Smooth muscle cell of the brain vasculature (primary cell): Measurements from ENCODE around the gene F9.
"Not testable (repeated sequence)": the region's sequence is repeated elsewhere in the genome, so short reads cannot be mapped to it uniquely, and the experiment has no call there.

Experiments used
- DNase-seq: peaks from one replicate; pipeline ENCODE4 v3.0.0-alpha.2; 2012; ENCODE audit warnings: low read depth, low spot score

The F9 gene

DNA sequence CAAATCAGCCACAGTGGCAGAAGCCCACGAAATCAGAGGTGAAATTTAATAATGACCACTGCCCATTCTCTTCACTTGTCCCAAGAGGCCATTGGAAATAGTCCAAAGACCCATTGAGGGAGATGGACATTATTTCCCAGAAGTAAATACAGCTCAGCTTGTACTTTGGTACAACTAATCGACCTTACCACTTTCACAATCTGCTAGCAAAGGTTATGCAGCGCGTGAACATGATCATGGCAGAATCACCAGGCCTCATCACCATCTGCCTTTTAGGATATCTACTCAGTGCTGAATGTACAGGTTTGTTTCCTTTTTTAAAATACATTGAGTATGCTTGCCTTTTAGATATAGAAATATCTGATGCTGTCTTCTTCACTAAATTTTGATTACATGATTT is at the start of gene F9:
Gene F9 (plus strand): TSS at position 190 of the 400 bp plus-strand sequence. CDS start 26 bp downstream, at position 216.
- DNase-seq, result no peak

GRCh38 chrX:139483699-139484098 is 46.8 kb upstream of the F9 start:
- no peak for DNase-seq

- DNase-seq, result no peak
Observed at GRCh38 chrX:139484591-139484990, 45.9 kb upstream of the F9 start.

DNA sequence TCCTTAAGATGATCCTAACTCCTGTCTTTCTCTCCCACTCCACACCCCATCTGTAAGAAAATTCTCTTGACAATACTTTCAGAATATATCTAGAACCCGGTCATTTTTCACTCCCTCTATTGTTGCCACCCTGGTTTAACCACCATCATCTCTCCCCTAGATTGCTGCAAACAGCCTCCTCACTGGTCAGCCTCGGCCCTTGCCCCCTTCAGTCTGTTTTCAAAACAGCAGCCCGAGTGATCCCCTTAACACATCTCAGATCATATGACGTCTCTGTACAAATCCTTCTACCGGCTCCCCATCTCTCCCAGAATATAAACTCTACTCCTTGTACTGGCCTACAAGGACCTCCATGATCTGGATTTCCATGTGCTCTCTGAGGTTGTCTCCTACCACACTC is 35.2 kb upstream of the F9 start:
- DNase-seq, result no peak

- DNase-seq, result no peak
Observed at GRCh38 chrX:139506333-139506732, 24.2 kb upstream of the F9 start.

DNA sequence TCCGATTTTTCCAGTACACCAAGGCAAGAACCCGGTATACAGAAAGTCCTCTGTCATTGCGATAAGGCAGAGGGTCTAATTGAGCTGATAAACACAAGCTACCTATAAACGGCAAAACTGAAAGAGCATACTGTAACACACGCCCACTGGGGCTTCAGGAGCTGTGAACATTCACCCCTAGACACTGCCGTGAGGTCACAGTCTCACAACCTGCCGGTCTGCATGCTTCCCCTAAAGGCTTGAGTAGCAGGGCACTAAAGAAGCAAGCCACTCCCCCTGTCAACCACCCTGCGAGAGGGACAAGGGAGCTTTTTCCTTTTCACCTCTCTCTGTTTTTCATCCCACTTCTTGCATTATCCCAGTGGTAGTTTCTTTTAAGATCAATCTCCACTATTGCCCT is 22.4 kb upstream of the F9 start:
- DNase-seq, result no peak

GRCh38 chrX:139518475-139518874 is 12.1 kb upstream of the F9 start:
- DNase-seq, result no peak

- DNase-seq, result not testable (repeated sequence)
Observed at GRCh38 chrX:139528829-139529228, 1.7 kb upstream of the F9 start.

GRCh38 chrX:139532834-139533233 is 2.3 kb downstream of the F9 start:
- no peak for DNase-seq

DNA sequence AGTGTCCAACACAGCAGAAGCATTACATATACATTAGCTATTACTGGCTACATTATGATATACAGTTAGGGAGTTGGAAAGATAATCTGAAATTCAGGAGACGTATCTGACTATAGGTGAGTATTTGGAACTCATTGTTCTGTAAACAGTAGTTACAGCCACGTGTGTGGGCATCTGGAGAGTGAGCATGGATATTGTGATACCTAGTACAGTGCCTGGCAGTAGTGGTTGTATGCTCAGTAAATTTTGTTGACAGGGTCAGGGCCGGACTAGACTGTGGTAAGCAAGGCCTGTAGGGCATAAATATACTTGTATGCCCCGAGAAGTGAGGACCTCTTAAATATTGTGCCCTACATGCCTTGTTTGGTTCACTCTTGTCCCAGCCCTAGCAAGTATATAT is 2.9 kb downstream of the F9 start:
- DNase-seq, result no peak

DNA sequence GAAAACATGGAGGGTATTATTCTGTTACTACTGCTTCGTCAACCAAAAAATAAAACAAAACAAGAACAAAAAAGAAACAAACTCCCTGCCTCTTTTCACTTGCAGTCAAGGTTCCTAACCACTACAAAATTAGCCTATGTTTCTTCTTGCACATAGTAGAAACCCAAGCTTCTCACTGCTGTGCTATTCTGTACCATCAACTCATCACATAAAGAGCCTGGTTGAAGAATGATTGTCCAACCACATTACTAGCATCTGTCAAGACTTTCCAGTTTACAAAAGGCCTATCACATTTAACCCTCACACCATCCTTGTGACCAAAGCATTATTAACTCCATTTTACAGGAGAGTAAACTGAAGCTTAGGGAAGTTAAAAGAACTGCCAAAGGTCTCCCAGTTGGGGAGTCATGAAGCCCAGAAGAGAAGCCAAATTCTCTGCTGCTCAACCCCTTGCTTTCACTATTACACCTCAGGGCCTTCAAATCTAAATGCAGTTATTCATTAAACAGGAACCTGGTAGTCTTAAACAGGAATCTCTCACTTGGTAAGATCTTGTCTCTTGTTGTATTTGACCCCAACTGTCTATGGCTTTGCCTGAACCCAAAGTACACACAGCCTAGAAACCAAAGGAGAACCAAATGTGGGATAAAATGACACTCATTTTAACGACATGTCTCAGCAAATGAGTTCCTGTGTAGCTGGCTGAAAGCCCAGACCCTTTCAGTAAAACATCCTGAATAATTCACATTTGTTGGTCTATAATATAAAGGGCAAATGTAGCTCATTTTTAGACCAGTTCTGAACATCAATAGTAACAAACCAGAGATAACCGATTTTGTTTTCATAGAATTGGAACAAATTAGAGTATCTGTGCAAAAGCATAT is 8.6 kb downstream of the F9 start:
- no peak for DNase-seq

- DNase-seq, result no peak
Observed at GRCh38 chrX:139542652-139543051, 12.1 kb downstream of the F9 start.

- DNase-seq, result no peak
Observed at GRCh38 chrX:139543920-139544319, 13.4 kb downstream of the F9 start.

- DNase-seq, result no peak
Observed at GRCh38 chrX:139544591-139544990, 14.1 kb downstream of the F9 start.

DNA sequence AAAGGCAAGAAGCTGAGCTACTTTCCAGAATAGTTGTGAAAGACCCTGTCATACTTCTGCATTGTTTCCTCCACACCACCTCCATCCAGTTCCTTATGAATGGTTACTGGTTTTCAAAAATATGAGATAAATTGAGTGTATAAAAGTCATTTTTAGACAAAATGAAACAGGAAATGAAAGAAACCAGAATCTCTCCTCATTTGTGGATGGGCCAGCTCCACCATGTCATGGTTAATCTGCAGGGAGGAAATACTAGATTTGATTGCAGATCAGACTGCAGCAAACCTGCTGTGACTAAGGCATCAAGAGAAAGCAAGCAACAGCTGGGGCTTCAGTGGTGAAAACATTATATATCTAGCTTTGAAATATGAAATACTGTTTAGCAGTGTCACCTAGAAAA is 23.8 kb downstream of the F9 start:
- DNase-seq, result no peak

GRCh38 chrX:139554991-139555675 is 24.6 kb downstream of the F9 start:
- DNase-seq, result no peak

GRCh38 chrX:139559383-139560042 is 29.0 kb downstream of the F9 start:
- DNase-seq, result peak; percentile 1

GRCh38 chrX:139560221-139560620 is 29.7 kb downstream of the F9 start:
- DNase-seq, result no peak

GRCh38 chrX:139563251-139563650 is 32.7 kb downstream of the F9 start:
- no peak for DNase-seq

DNA sequence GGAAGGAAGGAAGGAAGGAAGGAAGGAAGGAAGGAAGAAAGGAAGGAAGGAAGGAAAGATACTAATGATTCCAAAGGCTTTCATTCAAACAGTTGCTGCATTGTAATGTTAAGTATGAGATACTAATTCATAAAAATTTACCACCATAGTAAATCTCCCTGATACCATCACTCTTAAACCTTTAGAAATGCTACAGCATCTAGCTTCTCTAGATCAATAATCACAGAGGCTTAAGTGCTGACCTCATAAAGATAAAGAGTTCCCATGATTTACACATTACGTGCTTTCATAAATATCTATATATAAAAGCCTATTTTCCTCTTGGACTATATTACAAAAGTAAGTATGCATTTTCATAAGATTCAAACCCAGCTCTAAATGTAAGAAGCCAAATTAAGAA is 36.4 kb downstream of the F9 start:
- DNase-seq, result no peak

DNA sequence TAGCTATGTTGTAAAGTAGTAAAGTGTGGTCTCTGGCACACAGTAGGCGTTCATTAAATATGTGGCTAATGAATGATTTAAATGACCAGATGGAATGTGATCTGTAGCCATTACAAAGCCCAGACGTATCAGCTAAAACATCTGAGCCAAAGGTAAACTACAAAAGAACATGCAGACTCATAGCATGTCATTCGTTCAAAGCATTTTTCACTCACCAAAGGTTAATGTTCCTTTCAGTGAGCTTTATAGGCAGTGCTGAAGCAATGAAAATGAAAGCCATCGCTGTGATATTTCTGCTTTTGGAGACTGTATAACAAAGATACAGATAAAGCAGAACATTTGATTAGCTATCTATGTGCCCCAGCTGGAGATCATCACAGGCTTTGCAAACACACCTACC is 50.5 kb downstream of the F9 start:
- no peak for DNase-seq

DNA sequence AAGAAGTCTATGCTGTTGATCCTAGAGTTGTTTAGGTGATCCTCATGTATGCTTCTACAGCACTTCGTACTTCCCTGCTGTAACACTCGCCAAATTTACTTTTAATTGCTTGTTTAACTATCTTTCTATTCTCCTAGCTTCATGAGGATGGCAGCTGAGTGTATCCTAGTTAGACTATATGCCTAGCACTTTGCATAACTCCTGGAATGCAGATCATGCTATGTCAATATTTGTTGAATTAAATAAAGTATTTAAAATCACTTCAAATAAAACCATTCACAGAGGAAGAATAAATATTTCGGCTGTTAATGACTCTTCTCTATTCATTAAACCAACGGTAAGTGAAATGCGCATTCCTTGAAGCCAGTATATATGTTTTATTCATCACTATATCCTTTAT is 55.1 kb downstream of the F9 start:
- no peak for DNase-seq

GRCh38 chrX:139596068-139596467 is 65.5 kb downstream of the F9 start:
- DNase-seq, result no peak
